H9 (cell line): ENCODE data around the gene PRICKLE1. TPM values are rescaled to one million over a fixed set of nuclear protein-coding genes. Genes with fewer than 3 reads are reported as not detected.

ENCODE experiments used
- DNase-seq: peaks from one replicate; pipeline ENCODE4 v3.0.0-alpha.2; 2017
- H2AFZ ChIP-seq: one replicate; pipeline ENCODE4 v1.6.1; 2013; ENCODE audit warnings: mild to moderate bottlenecking, low read length, control low read depth, moderate library complexity
- H2AK5ac ChIP-seq: 2 replicates; pipeline ENCODE4 v1.6.1; 2013; ENCODE audit warnings: low read length, control low read depth, mixed read lengths; ENCODE audit not compliant: insufficient read length
- H2BK120ac ChIP-seq: one replicate; pipeline ENCODE4 v1.6.1; 2013; ENCODE audit warnings: low read depth, mild to moderate bottlenecking, low read length, control low read depth, inconsistent platforms; ENCODE audit not compliant: poor library complexity, severe bottlenecking
- H2BK12ac ChIP-seq: 2 replicates; pipeline ENCODE4 v1.6.1; 2013; ENCODE audit warnings: low read length, control low read depth, mixed read lengths, low read depth; ENCODE audit not compliant: insufficient read length
- H2BK15ac ChIP-seq: 2 replicates; pipeline ENCODE4 v1.6.1; 2013; ENCODE audit warnings: low read depth, low read length, control low read depth
- H2BK20ac ChIP-seq: one replicate; pipeline ENCODE4 v1.6.1; 2013; ENCODE audit warnings: low read depth, mild to moderate bottlenecking, low read length, control low read depth, inconsistent platforms; ENCODE audit not compliant: poor library complexity, severe bottlenecking
- H2BK5ac ChIP-seq: 2 replicates; pipeline ENCODE4 v1.6.1; 2013; ENCODE audit warnings: low read length, control low read depth, mixed read lengths; ENCODE audit not compliant: insufficient read length
- H3K14ac ChIP-seq: 2 replicates; pipeline ENCODE4 v1.6.1; 2013; ENCODE audit warnings: low read length, control low read depth; ENCODE audit not compliant: insufficient read depth
- H3K18ac ChIP-seq: 2 replicates; pipeline ENCODE4 v1.6.1; 2013; ENCODE audit warnings: low read depth, mild to moderate bottlenecking, mixed read lengths, low read length, control low read depth; ENCODE audit not compliant: insufficient read length
- H3K23ac ChIP-seq: 2 replicates; pipeline ENCODE4 v1.6.1; 2013; ENCODE audit warnings: low read length, control low read depth, mixed read lengths, low read depth; ENCODE audit not compliant: insufficient read length
- H3K23me2 ChIP-seq: 2 replicates; pipeline ENCODE4 v1.6.1; 2013; ENCODE audit warnings: low read depth, mild to moderate bottlenecking, mixed read lengths, low read length, control low read depth; ENCODE audit not compliant: insufficient read length, poor library complexity, severe bottlenecking
- H3K27ac ChIP-seq: 2 replicates; pipeline ENCODE4 v1.5.1; 2013; ENCODE audit warnings: low read length, control low read depth, mixed read lengths, low read depth; ENCODE audit not compliant: insufficient read length
- H3K27me3 ChIP-seq: 2 replicates; pipeline ENCODE4 v1.6.1; 2013; ENCODE audit warnings: low read length, control low read depth, inconsistent platforms; ENCODE audit not compliant: insufficient read depth
- H3K4ac ChIP-seq: 2 replicates; pipeline ENCODE4 v1.6.1; 2013; ENCODE audit warnings: low read depth, mild to moderate bottlenecking, control low read depth, inconsistent platforms, low read length, moderate library complexity
- H3K4me1 ChIP-seq: 2 replicates; pipeline ENCODE4 v1.6.1; 2013; ENCODE audit warnings: low read length, control low read depth, inconsistent platforms; ENCODE audit not compliant: insufficient read depth
- H3K4me2 ChIP-seq: 2 replicates; pipeline ENCODE4 v1.6.1; 2013; ENCODE audit warnings: low read length, control low read depth, mixed read lengths; ENCODE audit not compliant: insufficient read length, insufficient read depth
- H3K56ac ChIP-seq: 2 replicates; pipeline ENCODE4 v1.6.1; 2013; ENCODE audit warnings: low read depth, mild to moderate bottlenecking, mixed read lengths, low read length, control low read depth; ENCODE audit not compliant: insufficient read length
- H3K79me1 ChIP-seq: 2 replicates; pipeline ENCODE4 v1.6.1; 2013; ENCODE audit warnings: low read depth, mild to moderate bottlenecking, moderate library complexity, low read length, control low read depth, inconsistent platforms; ENCODE audit not compliant: insufficient read depth, poor library complexity, severe bottlenecking
- H3K79me2 ChIP-seq: 2 replicates; pipeline ENCODE4 v1.6.1; 2013; ENCODE audit warnings: low read length, control low read depth, inconsistent platforms; ENCODE audit not compliant: insufficient read depth
- H3K9ac ChIP-seq: 2 replicates; pipeline ENCODE4 v1.6.1; 2013; ENCODE audit warnings: low read length, control low read depth, mixed read lengths; ENCODE audit not compliant: insufficient read length; ENCODE audit errors: extremely low read depth
- H3K9me3 ChIP-seq: one replicate; pipeline ENCODE4 v1.6.1; 2013; ENCODE audit warnings: low read depth, low read length, inconsistent platforms; ENCODE audit not compliant: control insufficient read depth
- H3T11ph ChIP-seq: one replicate; pipeline ENCODE4 v1.6.1; 2013; ENCODE audit warnings: mild to moderate bottlenecking, low read length, control low read depth, inconsistent platforms
- H4K20me1 ChIP-seq: one replicate; pipeline ENCODE4 v1.6.1; 2013; ENCODE audit not compliant: control insufficient read depth, insufficient read length, insufficient read depth
- H4K5ac ChIP-seq: 2 replicates; pipeline ENCODE4 v1.6.1; 2013; ENCODE audit warnings: low read depth, mild to moderate bottlenecking, mixed read lengths, low read length, control low read depth; ENCODE audit not compliant: insufficient read length
- H4K8ac ChIP-seq: replicated peaks from 2 replicates; pipeline ENCODE4 v1.6.1; 2013; ENCODE audit warnings: low read length, control low read depth, mixed read lengths, low read depth; ENCODE audit not compliant: insufficient read length
- H4K91ac ChIP-seq: 2 replicates; pipeline ENCODE4 v1.6.1; 2013; ENCODE audit warnings: low read depth, mild to moderate bottlenecking, moderate library complexity, mixed read lengths, low read length, control low read depth; ENCODE audit not compliant: insufficient read length
- H3K27ac Mint-ChIP-seq, 3 experiments: 2 replicates in 2 of 3; 3 replicates in 1 of 3; pipeline ENCODE4 v1.8.0; 2020 to 2021; ENCODE audit warnings: mixed read lengths in 3 of 3, mild to moderate bottlenecking in 1 of 3, moderate library complexity in 1 of 3
- H3K27me3 Mint-ChIP-seq: 2 replicates; pipeline ENCODE4 v1.8.0; 2021; ENCODE audit warnings: low read depth, mild to moderate bottlenecking, moderate library complexity, mixed read lengths
- H3K36me3 Mint-ChIP-seq, 3 experiments: 2 replicates in 2 of 3; 3 replicates in 1 of 3; pipeline ENCODE4 v1.8.0; 2020 to 2021; ENCODE audit warnings: low read depth in 3 of 3, mixed read lengths in 3 of 3; ENCODE audit not compliant: insufficient read depth in 1 of 3
- H3K4me1 Mint-ChIP-seq, 2 experiments: 2 replicates each; pipeline ENCODE4 v1.8.0; 2020; ENCODE audit warnings: mixed read lengths in 2 of 2
- H3K4me3 Mint-ChIP-seq, 2 experiments: 2 replicates in 1 of 2; 3 replicates in 1 of 2; pipeline ENCODE4 v1.8.0; 2020 to 2021; ENCODE audit warnings: mild to moderate bottlenecking in 2 of 2, mixed read lengths in 2 of 2, moderate library complexity in 1 of 2
- H3K9me3 Mint-ChIP-seq, 2 experiments: 2 replicates in 1 of 2; 3 replicates in 1 of 2; pipeline ENCODE4 v1.8.0; 2020; ENCODE audit warnings: mild to moderate bottlenecking in 2 of 2, mixed read lengths in 2 of 2, moderate library complexity in 1 of 2
- CTCF ChIP-seq: fragments of 200-600 bp; sonication (generic); conservative IDR thresholded peaks from 3 replicates; pipeline ENCODE4 v1.8.0; 2021; ENCODE audit warnings: antibody characterized with exemption, mild to moderate bottlenecking
- WGBS: extraction: QIAGEN DNeasy Blood & Tissue Kit; methylation state at CpG from one replicate; pipeline ENCODE4 v1.1.7; 2013; ENCODE audit warnings: missing lambda C conversion rate, low lambda C conversion rate, mixed read lengths; ENCODE audit not compliant: insufficient read length; ENCODE audit errors: extremely low coverage; 5-methylcytosine and 5-hydroxymethylcytosine counted together
- total RNA-seq: library from RNA; stranded (reverse); gene quantifications from 2 replicates; pipeline ENCODE4 v1.2.1, GENCODE V29; 2021

The PRICKLE1 gene
- total RNA-seq, 1 experiment from 2014 or later: 20.5 TPM

GRCh38 chr12:42575717-42576116 is 13.8 kb downstream of the PRICKLE1 start:
- Histone ChIP-seq H2AK5ac (no peak overlapping the region), H3K23ac (no peak overlapping the region), H2BK12ac (no peak overlapping the region), H3K4me2 (no peak overlapping the region), H3K27ac (no peak overlapping the region), H3K14ac (no peak overlapping the region), H3K4ac (no peak overlapping the region), H4K91ac (no peak overlapping the region), H3K79me1 (no peaks in the 10 kb centered on the region), H3K56ac (no peak overlapping the region), H3K9me3 (no peaks in the 10 kb centered on the region), H4K8ac (no peak overlapping the region), H2BK5ac (no peak overlapping the region), H4K5ac (no peak overlapping the region), H3K18ac (no peak overlapping the region), H2AFZ (no peak overlapping the region), H2BK15ac (no peak overlapping the region), H3K23me2 (no peaks in the 10 kb centered on the region), H3T11ph (no peak overlapping the region), H3K79me2 (no peaks in the 10 kb centered on the region), H3K9ac (no peak overlapping the region), H3K27me3 (no peaks in the 10 kb centered on the region), H2BK120ac (no peak overlapping the region), H2BK20ac (no peak overlapping the region), H4K20me1 (no peaks in the 10 kb centered on the region), H3K4me1 (no peaks in the 10 kb centered on the region)
- Mint-ChIP-seq H3K4me3 (no peak overlapping the region), H3K36me3 (no peaks in the 10 kb centered on the region), H3K27me3 (no peaks in the 10 kb centered on the region), H3K4me1 (peaks cover 11 to 26% of the 10 kb centered on the region in 2 experiments), H3K9me3 (no peaks in the 10 kb centered on the region), H3K27ac (no peak overlapping the region)
- no peak for DNase-seq
- no peak for TF ChIP-seq CTCF
- no CpG with 5 or more reads among the region's 1 CpG for WGBS
